T follicular helper cell (primary cell): ENCODE data around the gene TSPOAP1.

ENCODE experiments used
- DNase-seq: peaks from one replicate; pipeline ENCODE4 v3.0.0-alpha.2; 2020; ENCODE audit warnings: low read depth

Gene TSPOAP1

GRCh38 chr17:58318065-58318481 lies 10.5 kb downstream of the TSPOAP1 start:
- no peak for DNase-seq

- DNase-seq, result peak; percentile 62
Observed at GRCh38 chr17:58317421-58318064, 11.1 kb downstream of the TSPOAP1 start.

GRCh38 chr17:58316260-58316960 lies 12.2 kb downstream of the TSPOAP1 start:
- DNase-seq, result no peak

GRCh38 chr17:58315750-58316149 lies 12.8 kb downstream of the TSPOAP1 start:
- DNase-seq, result no peak

- no peak for DNase-seq
Observed at GRCh38 chr17:58315281-58315711, 13.3 kb downstream of the TSPOAP1 start.

- no peak for DNase-seq
Observed at GRCh38 chr17:58314706-58315015, 13.9 kb downstream of the TSPOAP1 start.

GRCh38 chr17:58313815-58314705 lies 14.5 kb downstream of the TSPOAP1 start:
- DNase-seq, result no peak

GRCh38 chr17:58312829-58313228 lies 15.8 kb downstream of the TSPOAP1 start:
- no peak for DNase-seq

GRCh38 chr17:58312021-58312630 lies 16.5 kb downstream of the TSPOAP1 start:
- no peak for DNase-seq

- no peak for DNase-seq
Observed at GRCh38 chr17:58311429-58311894, 17.1 kb downstream of the TSPOAP1 start.

- no peak for DNase-seq
Observed at GRCh38 chr17:58310511-58311428, 17.8 kb downstream of the TSPOAP1 start.

GRCh38 chr17:58309918-58310259 lies 18.7 kb downstream of the TSPOAP1 start:
- DNase-seq, result no peak

GRCh38 chr17:58308985-58309917 lies 19.3 kb downstream of the TSPOAP1 start:
- no peak for DNase-seq

GRCh38 chr17:58308173-58308984 lies 20.2 kb downstream of the TSPOAP1 start:
- DNase-seq, result no peak

GRCh38 chr17:58307468-58308172 lies 21.0 kb downstream of the TSPOAP1 start:
- DNase-seq, result no peak

GRCh38 chr17:58306131-58306951 lies 22.3 kb downstream of the TSPOAP1 start:
- DNase-seq, result no peak

GRCh38 chr17:58305626-58306025 lies 23.0 kb downstream of the TSPOAP1 start:
- DNase-seq, result no peak
